Ascending aorta (tissue), 2 donors: Measurements from ENCODE around the gene CARD9. TPM values are rescaled to one million over a fixed set of nuclear protein-coding genes. Genes with fewer than 3 reads are reported as not detected.

Experiments
- DNase-seq, 2 donors: peaks; one replicate each; pipeline ENCODE4 v3.0.0-alpha.2; 2019; ENCODE audit warnings: low spot score in 2 of 2
- H3K27ac ChIP-seq, 2 donors: fragments of 200-600 bp; sonication (generic); one replicate each; pipeline ENCODE4 v1.5.1; 2016 to 2017; ENCODE audit warnings: mild to moderate bottlenecking in 1 of 2
- H3K27me3 ChIP-seq: fragments of 200-600 bp; sonication (generic); one replicate; pipeline ENCODE4 v1.5.1; 2017
- H3K36me3 ChIP-seq, 2 donors: fragments of 200-600 bp; sonication (generic); one replicate each; pipeline ENCODE4 v1.5.1; 2016
- H3K4me1 ChIP-seq, 2 donors: fragments of 200-600 bp; sonication (generic); one replicate each; pipeline ENCODE4 v1.5.1; 2016 to 2017; ENCODE audit warnings: mild to moderate bottlenecking in 1 of 2
- H3K4me3 ChIP-seq, 2 donors: fragments of 200-600 bp; sonication (generic); one replicate each; pipeline ENCODE4 v1.5.1; 2016 to 2017; ENCODE audit warnings: mild to moderate bottlenecking in 1 of 2
- H3K9me3 ChIP-seq, 2 donors: fragments of 200-600 bp; sonication (generic); one replicate each; pipeline ENCODE4 v1.5.1; 2016
- intact Hi-C: fragments of 100-400 bp; cut with DNase I; formaldehyde crosslinking; loops from one replicate; pipeline ENCODE4 v1.15.1; 2023
- total RNA-seq: library from RNA; depleted of rRNA; stranded (reverse); fragments of >200 nt; gene quantifications from one replicate; pipeline ENCODE4 v1.1.0, GENCODE V29; 2016
- TF ChIP-seq, protein P1 (sequence below), 3 experiments: fragments of 200-600 bp in 2 of 3; fragments of 450-650 bp in 1 of 3; sonication (generic) in 2 of 3; IDR thresholded peaks; one replicate each; pipeline ENCODE4 v1.5.1; 2016 to 2019; ENCODE audit warnings: antibody characterized with exemption in 3 of 3, mild to moderate bottlenecking in 1 of 3, moderate library complexity in 1 of 3

The CARD9 gene
- total RNA-seq, 1 donor from 2014 or later = 0.43 TPM

DNA sequence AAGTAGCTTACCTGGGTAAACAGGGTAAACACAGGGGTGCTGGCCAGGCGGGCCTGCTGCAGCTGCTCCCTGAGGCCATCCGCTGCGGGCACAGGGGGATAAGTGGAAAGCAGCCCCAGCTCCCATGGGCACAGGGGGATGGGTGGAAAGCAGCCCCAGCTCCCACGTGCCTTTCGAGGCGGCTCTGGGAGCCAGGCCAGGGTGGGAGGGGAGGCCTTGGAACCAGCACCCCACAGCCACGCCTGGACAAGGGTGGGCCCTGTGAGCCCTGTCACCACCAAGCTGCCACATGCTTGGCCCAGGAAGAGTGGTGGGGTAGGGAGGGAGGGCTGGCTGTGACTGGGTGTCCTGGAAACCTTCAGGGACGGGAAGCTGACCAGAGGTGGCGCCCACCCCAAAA is 7.8 kb upstream of the CARD9 start:
- TF ChIP-seq, protein P1, sequence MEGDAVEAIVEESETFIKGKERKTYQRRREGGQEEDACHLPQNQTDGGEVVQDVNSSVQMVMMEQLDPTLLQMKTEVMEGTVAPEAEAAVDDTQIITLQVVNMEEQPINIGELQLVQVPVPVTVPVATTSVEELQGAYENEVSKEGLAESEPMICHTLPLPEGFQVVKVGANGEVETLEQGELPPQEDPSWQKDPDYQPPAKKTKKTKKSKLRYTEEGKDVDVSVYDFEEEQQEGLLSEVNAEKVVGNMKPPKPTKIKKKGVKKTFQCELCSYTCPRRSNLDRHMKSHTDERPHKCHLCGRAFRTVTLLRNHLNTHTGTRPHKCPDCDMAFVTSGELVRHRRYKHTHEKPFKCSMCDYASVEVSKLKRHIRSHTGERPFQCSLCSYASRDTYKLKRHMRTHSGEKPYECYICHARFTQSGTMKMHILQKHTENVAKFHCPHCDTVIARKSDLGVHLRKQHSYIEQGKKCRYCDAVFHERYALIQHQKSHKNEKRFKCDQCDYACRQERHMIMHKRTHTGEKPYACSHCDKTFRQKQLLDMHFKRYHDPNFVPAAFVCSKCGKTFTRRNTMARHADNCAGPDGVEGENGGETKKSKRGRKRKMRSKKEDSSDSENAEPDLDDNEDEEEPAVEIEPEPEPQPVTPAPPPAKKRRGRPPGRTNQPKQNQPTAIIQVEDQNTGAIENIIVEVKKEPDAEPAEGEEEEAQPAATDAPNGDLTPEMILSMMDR (IDR thresholded peaks at IDR 0.05) = no peak
- no peak for DNase-seq
- Histone ChIP-seq H3K9me3 (no peaks in the 10 kb centered on the region), H3K27me3 (no peaks in the 10 kb centered on the region), H3K4me3 (no peak overlapping the region), H3K36me3 (peaks cover 41 to 69% of the 10 kb centered on the region in 2 donors), H3K27ac (no peak overlapping the region), H3K4me1 (no peaks in the 10 kb centered on the region)
- intact Hi-C loops = no loop called here

- DNase-seq = no peak
- no peaks in the 10 kb centered on the region for H3K4me1 ChIP-seq
- TF ChIP-seq, protein P1 (IDR thresholded peaks at IDR 0.05) = no peak
- intact Hi-C loops = no loop called here
- H3K4me3 ChIP-seq = no peak overlapping the region
- no peaks in the 10 kb centered on the region for H3K9me3 ChIP-seq
- H3K36me3 ChIP-seq = peaks cover 41 to 69% of the 10 kb centered on the region in 2 donors
- H3K27ac ChIP-seq = no peak overlapping the region
- no peaks in the 10 kb centered on the region for H3K27me3 ChIP-seq
These were observed 6.9 kb upstream of the CARD9 start for GRCh38 chr9:136380381-136380780.

DNA sequence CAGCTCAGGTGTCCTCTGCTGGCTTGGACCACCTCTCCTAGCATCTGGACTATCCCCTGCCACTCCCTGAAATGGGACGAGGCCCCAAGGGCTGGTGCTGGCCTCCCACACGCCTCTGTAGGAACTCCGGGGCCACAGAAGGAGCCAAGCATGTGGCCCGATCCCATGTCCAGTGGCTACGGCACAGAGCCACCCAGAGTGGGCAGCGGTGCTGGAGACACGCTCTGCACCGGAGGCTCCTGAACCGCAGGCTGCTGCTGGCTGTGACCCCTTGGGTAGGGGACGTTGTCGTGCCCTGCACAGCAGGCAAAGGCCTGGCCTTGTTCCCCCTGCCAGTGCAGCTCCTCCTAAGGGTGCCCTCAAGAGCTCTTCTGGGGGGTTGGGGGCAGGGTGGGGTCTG is 6.4 kb upstream of the CARD9 start:
- H3K36me3 ChIP-seq = peaks cover 41 to 68% of the 10 kb centered on the region in 2 donors
- TF ChIP-seq, protein P1 (IDR thresholded peaks at IDR 0.05) = no peak
- no peaks in the 10 kb centered on the region for H3K27me3 ChIP-seq
- no peaks in the 10 kb centered on the region for H3K9me3 ChIP-seq
- H3K27ac ChIP-seq = no peak overlapping the region
- intact Hi-C loops = no loop called here
- no peak for DNase-seq
- H3K4me1 ChIP-seq = no peaks in the 10 kb centered on the region
- no peak overlapping the region for H3K4me3 ChIP-seq

DNA sequence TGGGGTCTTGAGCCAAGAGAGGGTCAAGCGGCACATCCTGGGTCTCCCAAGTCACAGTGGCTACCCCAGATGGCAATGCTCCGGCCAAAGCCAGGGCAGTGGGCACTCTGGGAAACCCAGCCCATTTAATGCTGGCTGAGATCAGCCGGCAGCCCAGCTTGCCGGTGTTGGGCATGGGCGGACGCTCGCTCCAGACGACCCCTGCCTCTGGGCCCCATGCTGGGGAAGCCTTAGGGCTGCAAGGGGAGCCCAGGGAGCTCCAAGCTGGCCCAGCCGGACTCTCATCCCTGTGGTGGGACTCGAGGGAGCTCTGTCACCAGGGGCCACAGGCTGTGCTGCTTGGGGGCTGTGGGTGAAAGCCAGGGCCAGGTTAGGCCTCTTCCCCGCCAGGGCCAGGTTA is 5.9 kb upstream of the CARD9 start:
- H3K36me3 ChIP-seq = peaks cover 41 to 63% of the 10 kb centered on the region in 2 donors
- no peak for DNase-seq
- H3K4me1 ChIP-seq = no peaks in the 10 kb centered on the region

DNA sequence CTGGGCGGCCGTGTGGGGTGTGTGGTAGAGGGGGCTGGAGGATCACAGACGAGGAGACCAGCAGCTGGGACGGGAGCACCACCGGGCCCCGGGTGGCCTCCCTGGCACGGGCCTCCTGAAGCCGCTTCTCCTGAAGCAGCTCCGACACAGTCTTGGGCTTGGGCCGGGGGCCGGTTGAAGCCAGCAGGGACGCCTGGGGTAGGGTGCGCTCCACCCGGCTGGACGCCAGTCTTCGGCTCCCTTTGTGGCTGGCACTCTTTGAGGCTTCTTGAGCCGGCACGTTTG is 5.5 kb upstream of the CARD9 start:
- H3K36me3 ChIP-seq = peaks cover 41 to 58% of the 10 kb centered on the region in 2 donors
- intact Hi-C loops = no loop called here
- TF ChIP-seq, protein P1 (IDR thresholded peaks at IDR 0.05) = no peak
- no peaks in the 10 kb centered on the region for H3K9me3 ChIP-seq
- H3K4me3 ChIP-seq = no peak overlapping the region
- H3K27ac ChIP-seq = no peak overlapping the region
- H3K27me3 ChIP-seq = no peaks in the 10 kb centered on the region
- no peak for DNase-seq
- no peaks in the 10 kb centered on the region for H3K4me1 ChIP-seq

More for the DNA sequence above, 5.9 kb upstream of the CARD9 start:
- intact Hi-C loops = no loop called here
- Histone ChIP-seq H3K27me3 (no peaks in the 10 kb centered on the region), H3K27ac (no peak overlapping the region), H3K4me3 (no peak overlapping the region), H3K9me3 (no peaks in the 10 kb centered on the region)
- TF ChIP-seq, protein P1 (IDR thresholded peaks at IDR 0.05) = no peak
